Neuronal stem cell (in vitro differentiated cells): ENCODE measurements around the gene VRK1.

Experiments used
- DNase-seq: peaks from one replicate; pipeline ENCODE4 v3.0.0-alpha.2; 2013; ENCODE audit warnings: low spot score
- H2AFZ ChIP-seq: one replicate; pipeline ENCODE4 v1.6.1; 2013; ENCODE audit warnings: mild to moderate bottlenecking, low read length, inconsistent platforms
- H2AK5ac ChIP-seq: 2 replicates; pipeline ENCODE4 v1.6.1; 2013; ENCODE audit warnings: low read depth, mild to moderate bottlenecking, inconsistent platforms, low read length, moderate library complexity, mixed read lengths
- H2BK120ac ChIP-seq: 2 replicates; pipeline ENCODE4 v1.6.1; 2013; ENCODE audit warnings: low read depth, mild to moderate bottlenecking, inconsistent platforms, low read length, moderate library complexity, mixed read lengths
- H2BK12ac ChIP-seq: one replicate; pipeline ENCODE4 v1.6.1; 2013; ENCODE audit warnings: low read length, inconsistent platforms
- H2BK15ac ChIP-seq: 2 replicates; pipeline ENCODE4 v1.6.1; 2013; ENCODE audit warnings: mild to moderate bottlenecking, low read length, inconsistent platforms, mixed read lengths
- H2BK5ac ChIP-seq: one replicate; pipeline ENCODE4 v1.6.1; 2013; ENCODE audit warnings: inconsistent platforms, mild to moderate bottlenecking, low read length, moderate library complexity
- H3K14ac ChIP-seq: one replicate; pipeline ENCODE4 v1.6.1; 2013; ENCODE audit warnings: low read length, inconsistent platforms
- H3K18ac ChIP-seq: 2 replicates; pipeline ENCODE4 v1.6.1; 2013; ENCODE audit warnings: low read length, inconsistent platforms
- H3K23ac ChIP-seq: 2 replicates; pipeline ENCODE4 v1.6.1; 2013; ENCODE audit warnings: low read depth, mild to moderate bottlenecking, mixed read lengths, low read length, inconsistent platforms; ENCODE audit not compliant: poor library complexity
- H3K27ac ChIP-seq: replicated peaks from 3 replicates; pipeline ENCODE4 v1.5.1; 2013; ENCODE audit warnings: low read length, inconsistent platforms
- H3K27me3 ChIP-seq, 3 experiments: 2 replicates each; pipeline ENCODE4 v1.6.1; 2013; ENCODE audit warnings: low read length in 3 of 3, mild to moderate bottlenecking in 2 of 3, inconsistent platforms in 1 of 3, low read depth in 1 of 3, mixed read lengths in 1 of 3, moderate library complexity in 1 of 3; ENCODE audit not compliant: control insufficient read depth in 3 of 3, insufficient read depth in 3 of 3
- H3K36me3 ChIP-seq, 2 donors: replicated peaks in 1 of 2; 2 replicates each; pipeline ENCODE4 v1.6.1; 2013; ENCODE audit warnings: low read length in 2 of 2; ENCODE audit not compliant: control insufficient read depth in 2 of 2, insufficient read depth in 2 of 2
- H3K4ac ChIP-seq: 2 replicates; pipeline ENCODE4 v1.6.1; 2013; ENCODE audit warnings: inconsistent platforms, mild to moderate bottlenecking, low read length, moderate library complexity
- H3K4me1 ChIP-seq, 2 donors: 1 replicate in 1 of 2; 2 replicates in 1 of 2; pipeline ENCODE4 v1.6.1; 2013; ENCODE audit warnings: low read length in 2 of 2, low read depth in 1 of 2; ENCODE audit not compliant: control insufficient read depth in 2 of 2, insufficient read depth in 1 of 2
- H3K4me2 ChIP-seq: one replicate; pipeline ENCODE4 v1.6.1; 2013; ENCODE audit warnings: mild to moderate bottlenecking, low read length, inconsistent platforms; ENCODE audit not compliant: insufficient read depth, poor library complexity, severe bottlenecking
- H3K4me3 ChIP-seq, 2 donors: 2 replicates each; pipeline ENCODE4 v1.5.1; 2013; ENCODE audit warnings: low read length in 2 of 2, mild to moderate bottlenecking in 2 of 2, inconsistent platforms in 1 of 2, moderate library complexity in 1 of 2
- H3K79me1 ChIP-seq: one replicate; pipeline ENCODE4 v1.6.1; 2013; ENCODE audit warnings: low read depth, mild to moderate bottlenecking, inconsistent platforms, low read length, moderate library complexity
- H3K9ac ChIP-seq: one replicate; pipeline ENCODE4 v1.6.1; 2013; ENCODE audit warnings: mild to moderate bottlenecking, low read depth, low read length, inconsistent platforms; ENCODE audit not compliant: poor library complexity
- H3K9me3 ChIP-seq, 2 donors: replicated peaks in 1 of 2; 2 replicates each; pipeline versions ENCODE3 to v1.6.1; 2013; ENCODE audit warnings: low read length in 2 of 2, mild to moderate bottlenecking in 2 of 2, inconsistent platforms in 1 of 2, low read depth in 1 of 2, mixed read lengths in 1 of 2, moderate library complexity in 1 of 2; ENCODE audit not compliant: control insufficient read depth in 2 of 2, insufficient read depth in 1 of 2
- H4K8ac ChIP-seq: one replicate; pipeline ENCODE4 v1.6.1; 2013; ENCODE audit warnings: low read depth, mild to moderate bottlenecking, inconsistent platforms, low read length, moderate library complexity
- H4K91ac ChIP-seq: one replicate; pipeline ENCODE4 v1.6.1; 2013; ENCODE audit warnings: low read length, low read depth, mild to moderate bottlenecking, inconsistent platforms; ENCODE audit not compliant: poor library complexity
- WGBS, 2 donors: extraction: QIAGEN DNeasy Blood & Tissue Kit; methylation state at CpG; one replicate each; pipeline ENCODE4 v1.1.7; 2013; ENCODE audit warnings: missing lambda C conversion rate in 2 of 2, mixed read lengths in 1 of 2; ENCODE audit not compliant: insufficient read length in 2 of 2, insufficient replicate concordance in 1 of 2; ENCODE audit errors: extremely low coverage in 2 of 2; 5-methylcytosine and 5-hydroxymethylcytosine counted together

VRK1 gene

DNA sequence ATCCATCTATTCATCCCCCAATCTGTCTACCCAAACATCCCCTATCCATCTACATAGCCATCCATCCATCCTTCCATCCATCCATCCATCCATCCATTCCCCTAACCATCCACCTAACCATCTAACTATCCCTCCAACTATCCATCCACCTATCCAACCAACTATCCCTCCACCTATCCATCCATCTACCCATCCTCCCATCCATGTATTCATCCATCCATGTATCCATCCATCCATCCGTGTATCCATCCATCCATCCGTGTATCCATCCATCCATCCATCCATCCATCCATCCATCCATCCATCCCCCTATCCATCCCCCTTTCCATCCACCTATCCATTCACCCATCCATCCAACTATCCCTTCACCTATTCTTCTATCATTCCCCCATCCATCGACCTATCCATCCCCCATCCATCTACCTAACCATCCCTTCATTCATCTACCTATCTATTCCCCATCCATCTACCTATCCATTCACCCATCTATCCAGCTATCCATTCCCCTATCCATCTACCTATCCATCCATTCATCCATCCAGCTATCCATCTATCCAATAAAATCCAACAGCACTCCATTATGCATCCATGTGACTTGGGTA is 131.7 kb downstream of the VRK1 start:
- Histone ChIP-seq H3K27me3 (no peaks in the 10 kb centered on the region), H2BK12ac (no peak overlapping the region), H3K9me3 (no peaks in the 10 kb centered on the region), H3K14ac (no peak overlapping the region), H3K79me1 (no peaks in the 10 kb centered on the region), H3K9ac (no peak overlapping the region), H4K8ac (no peak overlapping the region), H2AK5ac (no peak overlapping the region), H3K18ac (no peak overlapping the region), H2BK5ac (no peak overlapping the region), H3K4me1 (peaks cover 10% of the 10 kb centered on the region in 2 donors), H2AFZ (no peak overlapping the region), H2BK15ac (no peak overlapping the region), H3K4ac (no peak overlapping the region), H2BK120ac (no peak overlapping the region), H3K23ac (no peak overlapping the region), H3K27ac (no peak overlapping the region), H3K4me3 (no peak overlapping the region), H4K91ac (no peak overlapping the region), H3K4me2 (no peak overlapping the region), H3K36me3 (no peaks in the 10 kb centered on the region)
- 100% methylated on average over 1 of the region's 3 CpGs; no CpG with 5 or more reads in 1 of the 2 donors for WGBS, 2 donors
- no peak for DNase-seq

DNA sequence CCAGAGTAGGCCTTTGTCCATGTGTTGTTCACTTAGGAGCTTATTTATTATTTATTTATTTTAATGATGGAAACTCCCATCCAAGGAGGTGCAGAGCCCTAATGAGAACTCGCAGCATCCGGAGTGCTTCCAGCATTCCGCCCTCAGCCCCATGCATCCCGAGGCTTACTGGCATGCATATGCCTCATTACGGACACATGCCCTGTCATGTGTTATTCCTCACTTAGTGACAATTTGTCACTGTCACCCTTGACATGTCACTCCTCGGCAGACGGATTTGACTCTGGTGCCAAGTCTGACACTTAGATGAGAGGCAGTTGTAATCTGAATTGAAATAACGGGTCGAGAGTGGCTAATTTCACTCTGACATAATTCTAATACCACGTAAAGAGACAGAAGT is 132.8 kb downstream of the VRK1 start:
- H3K9ac ChIP-seq: no peak overlapping the region
- H3K4me2 ChIP-seq: no peak overlapping the region
- H3K4me3 ChIP-seq: no peak overlapping the region
- no peak overlapping the region for H4K8ac ChIP-seq
- H3K18ac ChIP-seq: no peak overlapping the region
- H2AK5ac ChIP-seq: no peak overlapping the region
- no peak overlapping the region for H3K27ac ChIP-seq
- WGBS, 2 donors: no CpG with 5 or more reads among the region's 10 CpGs
- H3K79me1 ChIP-seq: no peaks in the 10 kb centered on the region
- H3K9me3 ChIP-seq: no peaks in the 10 kb centered on the region
- no peak overlapping the region for H2BK5ac ChIP-seq
- peaks cover 7 to 9% of the 10 kb centered on the region in 2 donors for H3K4me1 ChIP-seq
- H3K36me3 ChIP-seq: no peaks in the 10 kb centered on the region
- H3K14ac ChIP-seq: no peak overlapping the region
- no peak for DNase-seq
- no peak overlapping the region for H3K23ac ChIP-seq
- H3K4ac ChIP-seq: no peak overlapping the region
- H2BK120ac ChIP-seq: no peak overlapping the region
- H4K91ac ChIP-seq: no peak overlapping the region
- H2BK12ac ChIP-seq: no peak overlapping the region
- H3K27me3 ChIP-seq: no peaks in the 10 kb centered on the region
- H2BK15ac ChIP-seq: no peak overlapping the region
- H2AFZ ChIP-seq: no peak overlapping the region

DNA sequence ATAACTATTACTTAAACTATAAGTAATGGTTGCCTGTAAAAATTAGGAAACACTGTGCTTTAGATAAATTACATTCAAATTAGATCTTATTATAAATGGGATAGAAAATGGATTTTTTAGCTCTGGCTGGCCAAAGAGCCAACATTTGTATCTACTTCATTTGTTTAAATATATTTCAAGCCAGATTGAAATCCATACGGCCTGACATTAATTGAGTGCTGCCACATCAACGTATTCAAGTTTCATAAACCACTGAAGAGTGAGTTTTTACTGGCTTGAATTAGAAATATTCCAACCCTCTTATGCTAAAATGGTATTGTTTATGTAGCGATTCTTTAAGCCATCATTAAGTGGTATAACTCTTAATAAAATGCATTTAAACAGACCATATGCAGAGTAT is 133.3 kb downstream of the VRK1 start:
- Histone ChIP-seq H3K14ac (no peak overlapping the region), H3K9me3 (no peaks in the 10 kb centered on the region), H2BK15ac (no peak overlapping the region), H4K91ac (no peak overlapping the region), H3K4me1 (peaks cover 2 to 5% of the 10 kb centered on the region in 2 donors), H2AK5ac (no peak overlapping the region), H2BK12ac (no peak overlapping the region), H3K4me2 (no peak overlapping the region), H3K4me3 (no peak overlapping the region), H3K4ac (no peak overlapping the region), H2AFZ (no peak overlapping the region), H3K18ac (no peak overlapping the region), H3K27me3 (no peaks in the 10 kb centered on the region), H3K27ac (no peak overlapping the region), H3K36me3 (no peaks in the 10 kb centered on the region), H4K8ac (no peak overlapping the region), H2BK120ac (no peak overlapping the region), H2BK5ac (no peak overlapping the region), H3K9ac (no peak overlapping the region), H3K79me1 (no peaks in the 10 kb centered on the region), H3K23ac (no peak overlapping the region)
- DNase-seq: no peak
- no CpG with 5 or more reads among the region's 3 CpGs for WGBS, 2 donors
